Erythroblast (primary cell): ENCODE data around the gene MAPK12.

ENCODE experiments used
- GATA1 ChIP-seq: IDR thresholded peaks from 2 replicates; pipeline ENCODE4 v1.6.1; 2011; ENCODE audit warnings: low read depth, mild to moderate bottlenecking, control low read depth, low read length, moderate library complexity
- POLR2A ChIP-seq: IDR thresholded peaks from 2 replicates; pipeline ENCODE4 v1.6.1; 2011; ENCODE audit warnings: mild to moderate bottlenecking, low read length

- no peak for TF ChIP-seq POLR2A
- TF ChIP-seq GATA1: no peak
These were observed 8.1 kb upstream of the MAPK12 start for GRCh38 chr22:50269573-50269969.
